GM21447 (cell line): ENCODE data around the gene RABL6.
"Not testable (repeated sequence)": the region's sequence is repeated elsewhere in the genome, so short reads cannot be mapped to it uniquely, and the experiment has no call there.

Experiments used
- ATAC-seq: cut with Tn5 transposase; IDR thresholded peaks from one replicate; pipeline ENCODE4 v1.9.1; 2021; ENCODE audit not compliant: unreplicated experiment

RABL6 gene

GRCh38 chr9:136835162-136835931 lies 27.6 kb downstream of the RABL6 start:
- no peak for ATAC-seq

- ATAC-seq: no peak
These were observed 28.5 kb downstream of the RABL6 start for GRCh38 chr9:136835932-136836904.

GRCh38 chr9:136837146-136837855 lies 29.6 kb downstream of the RABL6 start:
- ATAC-seq: no peak

DNA sequence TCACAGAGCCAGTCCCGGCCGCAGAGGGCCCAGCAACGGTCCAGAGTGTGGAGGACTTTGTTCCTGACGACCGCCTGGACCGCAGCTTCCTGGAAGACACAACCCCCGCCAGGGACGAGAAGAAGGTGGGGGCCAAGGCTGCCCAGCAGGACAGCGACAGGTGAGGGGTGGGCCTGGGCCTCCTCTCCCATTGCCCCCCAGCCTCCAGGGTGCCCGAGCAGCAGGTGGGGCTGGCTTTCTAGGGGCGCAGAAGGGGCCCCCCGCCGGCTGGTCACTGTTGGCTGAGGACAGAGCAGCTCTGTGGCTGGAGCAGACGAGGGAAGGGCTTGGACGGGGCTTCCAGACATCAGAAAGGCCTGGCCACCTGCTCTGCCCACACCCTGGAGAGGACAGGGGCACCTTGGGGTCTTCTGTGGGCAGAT lies 30.1 kb downstream of the RABL6 start:
- ATAC-seq: not testable (repeated sequence)

- no peak for ATAC-seq
These were observed 30.8 kb downstream of the RABL6 start for GRCh38 chr9:136838314-136839228.

GRCh38 chr9:136839229-136840139 lies 31.7 kb downstream of the RABL6 start:
- no peak for ATAC-seq

- no peak for ATAC-seq
These were observed 32.6 kb downstream of the RABL6 start for GRCh38 chr9:136840140-136840876.

GRCh38 chr9:136840877-136841645 lies 33.3 kb downstream of the RABL6 start:
- no peak for ATAC-seq

GRCh38 chr9:136841646-136842379 lies 34.1 kb downstream of the RABL6 start:
- ATAC-seq: not testable (repeated sequence)

DNA sequence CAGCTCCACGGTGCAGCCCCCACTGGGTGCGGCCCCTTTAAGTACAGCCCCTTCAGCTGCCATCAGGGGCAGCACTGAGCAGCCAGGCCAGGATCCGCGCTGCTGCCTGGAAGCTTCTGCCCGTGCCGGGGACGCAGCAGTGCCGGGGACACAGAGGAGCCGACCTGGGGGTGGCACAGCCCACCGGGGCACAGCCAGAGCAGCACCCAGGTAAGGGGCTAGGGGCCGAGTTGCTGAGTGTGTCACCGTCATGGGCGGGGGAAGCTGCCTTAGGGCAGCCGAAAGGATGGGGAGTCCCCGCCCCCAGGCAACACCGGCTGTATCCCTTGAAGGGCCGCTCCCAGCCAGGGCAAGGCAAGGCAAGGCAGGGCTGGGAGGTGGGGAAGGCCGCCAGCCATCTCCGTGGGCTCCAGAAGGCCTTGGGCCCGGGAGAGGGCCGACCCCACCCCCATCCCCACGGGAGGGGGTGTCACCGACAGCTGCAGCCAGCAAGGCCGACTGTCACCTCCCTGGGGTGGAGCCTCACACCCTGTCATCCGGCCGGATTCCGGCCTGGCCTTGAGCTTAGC lies 34.7 kb downstream of the RABL6 start, which contains the start of gene AJM1:
Gene AJM1 (plus strand): TSS at position 99 of the 569 bp plus-strand sequence. CDS start 1,937 bp downstream, outside the sequence.
- ATAC-seq: peak; percentile 79

- ATAC-seq: not testable (repeated sequence)
These were observed 35.5 kb downstream of the RABL6 start for GRCh38 chr9:136843159-136843800.

DNA sequence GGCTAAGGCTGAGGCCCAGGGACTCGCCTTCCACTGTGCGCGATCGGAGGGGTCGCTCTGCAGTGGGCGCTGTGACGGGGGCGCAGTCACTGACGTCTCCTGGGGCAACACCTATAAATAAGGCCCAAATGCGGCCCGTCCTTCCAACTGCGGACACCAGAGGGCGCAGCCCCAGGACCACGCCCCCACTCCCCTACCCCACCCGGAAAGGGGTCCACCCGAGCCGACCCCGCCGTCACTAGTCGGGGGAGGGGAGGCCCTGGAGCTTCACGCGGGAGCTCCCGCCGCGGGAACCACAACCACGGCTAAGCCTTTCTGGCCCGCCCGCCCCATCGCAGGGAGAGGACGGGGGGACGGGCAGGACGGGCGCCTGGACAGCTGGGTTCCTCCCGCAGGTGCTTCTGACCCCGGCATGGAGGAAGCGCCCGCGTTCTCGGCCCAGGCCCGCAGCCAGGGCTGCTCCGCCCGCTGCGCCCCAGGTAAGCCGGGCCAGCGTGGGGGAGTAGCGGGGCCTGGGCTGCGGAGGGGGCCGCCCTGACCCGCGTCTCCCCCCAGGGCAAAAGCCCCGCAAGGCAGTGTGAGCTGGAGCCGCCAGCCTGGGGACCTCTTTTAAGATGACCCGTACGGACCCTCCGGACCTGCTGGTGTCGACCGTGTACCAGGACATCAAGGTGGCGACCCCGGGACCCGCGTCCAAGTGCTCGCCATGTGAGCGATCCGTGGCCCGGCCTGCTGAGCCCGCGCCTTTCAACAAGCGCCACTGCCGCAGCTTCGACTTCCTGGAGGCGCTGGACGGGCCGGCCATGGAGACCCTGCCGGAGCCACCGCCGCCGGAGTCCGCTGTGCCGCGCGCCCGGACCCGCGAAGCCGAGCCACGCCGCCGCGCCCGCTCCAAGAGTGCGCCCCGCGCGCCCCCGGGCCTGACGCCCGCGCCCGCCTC lies 36.3 kb downstream of the RABL6 start:
- ATAC-seq: not testable (repeated sequence)

DNA sequence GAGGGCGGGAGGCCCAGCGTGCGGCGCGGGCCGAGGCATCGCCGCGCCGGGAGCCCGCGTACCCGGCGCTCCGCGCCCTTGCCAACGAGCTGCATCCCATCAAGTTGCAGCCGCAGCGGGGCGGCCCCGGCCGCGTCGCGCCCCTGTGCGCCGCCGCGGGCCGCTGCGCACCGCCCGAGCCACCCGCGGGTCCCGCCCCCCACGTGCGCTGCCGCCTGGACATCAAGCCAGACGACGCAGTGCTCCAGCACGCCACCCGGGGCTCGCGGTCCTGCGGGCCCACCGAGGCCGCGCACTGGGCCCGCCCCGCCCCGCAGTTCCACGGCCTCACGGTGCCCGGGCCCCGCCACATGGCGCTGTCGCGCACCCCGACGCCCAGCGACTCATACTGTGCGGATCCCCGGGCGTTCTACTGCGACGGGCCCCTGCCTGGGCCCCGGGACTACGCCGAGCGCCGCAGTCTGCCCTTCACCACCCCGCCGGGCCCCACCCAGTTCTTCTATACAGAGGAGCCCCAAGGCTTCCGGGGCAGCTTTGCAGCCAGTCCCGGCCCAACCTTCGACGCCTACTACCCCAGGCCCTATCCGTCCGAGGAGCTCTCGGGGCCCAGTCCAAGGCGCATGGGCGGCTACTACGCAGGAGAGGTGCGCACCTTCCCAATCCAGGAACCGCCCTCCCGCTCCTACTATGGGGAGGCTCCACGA lies 37.2 kb downstream of the RABL6 start:
- no peak for ATAC-seq
